AG04449 (cell line): ENCODE data around the gene UNC13D.

Experiments used
- CTCF ChIA-PET: fragments of 350-600 bp; formaldehyde crosslinking; extraction: SDS; loops from one replicate; lab custom pipeline; 2021; ENCODE audit warnings: antibody characterized with exemption; lab: Yijun Ruan, JAX
- POLR2A ChIA-PET: fragments of 400-600, 350-600 bp; formaldehyde crosslinking; extraction: SDS; loops from one replicate; lab custom pipeline; 2020; ENCODE audit warnings: antibody characterized with exemption, inconsistent platforms; lab: Yijun Ruan, JAX
- DNase-seq: peaks from one replicate; pipeline ENCODE4 v3.0.0-alpha.2; 2010; ENCODE audit warnings: low read depth, low spot score
- H3K4me3 ChIP-seq: 2 replicates; pipeline ENCODE4 v1.5.1; 2011; ENCODE audit warnings: low read depth, mild to moderate bottlenecking, control low read depth, low read length
- CTCF ChIP-seq: IDR thresholded peaks from one replicate; pipeline ENCODE4 v1.5.1; 2011; ENCODE audit warnings: mild to moderate bottlenecking, moderate library complexity, low read length, control low read depth, inconsistent platforms; ENCODE audit not compliant: insufficient read depth; ENCODE audit errors: missing control alignments

UNC13D gene

GRCh38 chr17:75842411-75842810 is 1.8 kb downstream of the UNC13D start:
- DNase-seq: no peak
- CTCF ChIA-PET: no interaction called here
- H3K4me3 ChIP-seq: no peak overlapping the region
- POLR2A ChIA-PET: interaction anchor here (0.6 kb wide), 1 partner anchor 233 kb away, joined by 3 read pairs; no protein-coding TSS in a partner anchor
- TF ChIP-seq CTCF: no peak

GRCh38 chr17:75840799-75841164 is 3.4 kb downstream of the UNC13D start:
- DNase-seq: no peak
- CTCF ChIA-PET: interaction anchor here (1.6 to 2.6 kb wide), 3 partner anchors 9 to 15 kb away, joined by 5 to 9 read pairs (median 6); partner anchors contain the start of gene WBP2
- no peak overlapping the region for H3K4me3 ChIP-seq
- POLR2A ChIA-PET: no interaction called here
- no peak for TF ChIP-seq CTCF

GRCh38 chr17:75839942-75840798 is 4.0 kb downstream of the UNC13D start:
- POLR2A ChIA-PET: no interaction called here

GRCh38 chr17:75838410-75838809 is 5.8 kb downstream of the UNC13D start:
- ChIA-PET CTCF (interaction anchor here (5.2 to 7.5 kb wide), 2 partner anchors 8 to 12 kb away, joined by 22 to 52 read pairs; partner anchors contain the start of gene UNC13D), POLR2A (interaction anchor here (0.6 kb wide), 1 partner anchor 51 kb away, joined by 4 read pairs; no protein-coding TSS in a partner anchor)
- DNase-seq: no peak
- no peak overlapping the region for H3K4me3 ChIP-seq
- no peak for TF ChIP-seq CTCF

More at GRCh38 chr17:75839942-75840798, 4.0 kb downstream of the UNC13D start:
- CTCF ChIA-PET: interaction anchor here (1.1 to 7.5 kb wide), 6 partner anchors 6 to 15 kb away, joined by 3 to 52 read pairs (median 6); partner anchors contain the start of genes UNC13D and WBP2
- DNase-seq: no peak
- H3K4me3 ChIP-seq: no peak overlapping the region
- no peak for TF ChIP-seq CTCF

GRCh38 chr17:75837899-75838298 is 6.3 kb downstream of the UNC13D start:
- CTCF ChIA-PET: interaction anchor here (5.2 to 7.5 kb wide), 2 partner anchors 9 to 11 kb away, joined by 22 to 52 read pairs; partner anchors contain the start of gene UNC13D
- no peak overlapping the region for H3K4me3 ChIP-seq
- POLR2A ChIA-PET: interaction anchor here (0.6 kb wide), 1 partner anchor 50 kb away, joined by 4 read pairs; no protein-coding TSS in a partner anchor
- no peak for DNase-seq
- TF ChIP-seq CTCF: no peak

- POLR2A ChIA-PET: interaction anchor here (0.8 kb wide), 1 partner anchor 62 kb away, joined by 3 read pairs; no protein-coding TSS in a partner anchor
- TF ChIP-seq CTCF: no peak
- no peak for DNase-seq
- CTCF ChIA-PET: interaction anchor here (0.8 to 7.5 kb wide), 5 partner anchors 10 to 87 kb away, joined by 3 to 52 read pairs (median 4); partner anchors contain the start of genes GALK1, UNC13D and WBP2
- H3K4me3 ChIP-seq: no peak overlapping the region
Measured at GRCh38 chr17:75836605-75837004, 7.6 kb downstream of the UNC13D start.
